Stimulated activated CD8-positive, alpha-beta memory T cell treated with anti-CD3 and anti-CD28 coated beads, Interleukin-4, amount 100 ng/mL, for 1 hour (primary cell): ENCODE data around the gene TNFAIP6.
A peak's percentile ranks its signal among the peaks of the same experiment; 100 is the strongest.

Experiments used
- DNase-seq, 2 donors: peaks; one replicate each; pipeline ENCODE4 v3.0.0-alpha.2; 2020; ENCODE audit warnings: low read depth in 2 of 2, low spot score in 1 of 2

The TNFAIP6 gene

GRCh38 chr2:151359768-151360461 is 2.5 kb downstream of the TNFAIP6 start:
- DNase-seq, result no peak

DNA sequence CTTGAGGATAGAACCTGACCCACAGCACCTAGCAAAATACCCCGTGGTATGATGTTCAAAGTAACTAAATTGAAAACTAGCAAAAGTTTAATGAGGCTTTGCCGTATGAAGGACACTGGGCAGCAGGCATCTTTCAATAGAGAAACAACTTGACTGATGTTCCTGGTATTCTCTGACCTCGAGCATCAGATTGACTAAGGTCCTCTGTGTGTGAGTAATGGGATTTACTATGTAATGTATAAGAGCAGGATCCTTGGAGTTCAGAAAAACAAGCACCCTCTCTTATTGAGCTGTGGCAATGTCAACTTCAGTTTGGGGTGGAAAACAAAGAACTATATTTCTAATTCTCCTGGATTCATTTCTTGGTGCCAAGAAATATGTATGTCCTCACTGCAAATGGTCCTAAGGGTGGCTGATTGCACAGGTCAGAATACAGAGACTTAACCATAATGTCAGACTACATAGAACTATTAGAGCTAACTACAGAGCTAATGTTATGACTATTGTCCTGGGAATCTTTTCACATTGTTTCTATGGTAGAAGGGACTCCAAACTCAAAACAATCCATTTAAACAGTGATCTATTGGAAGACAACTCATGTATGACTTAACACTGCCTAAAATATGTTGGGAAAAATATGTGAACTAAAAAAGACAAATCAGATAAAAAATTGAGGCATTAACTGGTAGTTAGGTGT is 4.4 kb downstream of the TNFAIP6 start:
- DNase-seq, result no peak

GRCh38 chr2:151363709-151364108 is 6.3 kb downstream of the TNFAIP6 start:
- DNase-seq, result no peak

DNA sequence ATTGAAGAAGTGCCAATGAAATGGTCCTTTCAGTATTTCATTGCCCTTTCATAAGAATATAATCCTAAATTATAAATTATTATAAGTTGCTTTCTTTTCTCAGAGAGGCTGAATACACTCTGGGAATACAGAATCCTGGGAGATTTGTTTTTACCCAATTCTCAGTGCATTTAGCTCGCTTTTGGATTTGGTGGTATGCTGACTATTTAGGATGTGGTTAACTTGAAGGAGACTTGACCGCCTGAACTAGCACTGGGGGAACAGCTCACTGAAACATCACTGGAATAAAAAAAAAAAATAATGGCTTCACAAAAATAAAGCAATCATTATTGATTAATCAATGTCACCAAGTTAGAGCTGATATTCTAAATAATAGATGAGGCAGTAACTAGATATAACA is 10.2 kb downstream of the TNFAIP6 start:
- DNase-seq, result no peak

- no peak for DNase-seq
These were observed 17.0 kb downstream of the TNFAIP6 start for GRCh38 chr2:151374436-151374835.

- no peak for DNase-seq
These were observed 21.8 kb downstream of the TNFAIP6 start for GRCh38 chr2:151379169-151379568.

GRCh38 chr2:151380580-151381235 is 23.3 kb downstream of the TNFAIP6 start:
- DNase-seq, result no peak

DNA sequence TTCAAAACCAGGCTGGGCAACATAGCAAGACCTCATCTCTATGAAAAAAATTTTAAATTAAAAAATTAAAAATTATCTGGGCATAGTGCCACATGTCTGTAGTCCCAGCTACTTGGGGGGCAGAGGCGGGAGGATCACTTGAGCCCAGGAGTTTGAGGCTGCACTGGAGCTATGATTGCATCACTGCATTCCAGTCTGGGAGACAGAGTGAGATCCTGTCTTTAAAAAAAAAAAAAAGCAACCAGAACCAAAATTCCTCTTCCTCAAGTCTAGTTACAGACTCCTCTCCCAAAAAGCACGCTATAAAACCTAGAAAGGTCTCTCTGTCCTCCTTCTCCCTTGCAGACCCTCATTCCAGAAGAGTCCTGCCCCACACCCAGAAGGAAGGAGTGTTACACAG is 23.9 kb downstream of the TNFAIP6 start:
- no peak for DNase-seq

DNA sequence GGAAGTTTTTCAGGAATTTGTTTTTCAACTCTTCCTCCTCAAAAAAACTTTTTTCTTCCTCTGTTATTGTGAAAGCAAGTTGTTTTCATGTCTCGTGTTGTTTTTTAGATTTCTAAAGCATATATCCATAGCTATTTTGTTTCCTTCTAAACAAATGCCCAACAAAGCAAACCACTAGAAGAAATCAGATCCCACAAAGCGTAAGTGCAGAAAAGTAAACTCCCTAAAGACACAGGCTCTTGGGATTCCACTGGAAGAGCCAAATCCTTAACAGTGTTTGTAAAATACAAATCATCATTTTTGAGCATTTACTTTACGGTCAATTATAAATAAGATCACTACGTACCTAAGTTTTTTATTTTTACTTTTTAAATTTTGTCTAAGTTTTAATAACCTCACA is 30.6 kb downstream of the TNFAIP6 start:
- no peak for DNase-seq

DNA sequence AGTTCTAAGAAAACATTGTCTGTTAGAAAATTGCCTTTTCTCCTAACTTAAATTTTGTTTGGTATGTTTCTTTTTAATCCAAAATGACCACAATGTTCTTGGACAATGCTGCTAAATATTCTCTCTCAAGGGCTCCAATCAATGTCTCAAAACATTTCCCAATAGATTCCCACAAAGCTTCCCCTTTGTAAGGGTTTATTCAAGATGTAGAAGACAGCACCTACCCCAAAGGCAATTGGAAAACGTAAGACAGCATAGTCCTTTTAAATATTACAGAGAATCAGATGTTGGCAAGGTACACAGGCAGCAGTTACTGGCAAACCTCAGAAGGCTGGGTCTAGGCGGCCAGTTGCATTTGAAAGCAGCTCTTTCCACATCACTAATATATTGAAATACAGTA is 34.0 kb downstream of the TNFAIP6 start:
- DNase-seq, result no peak

DNA sequence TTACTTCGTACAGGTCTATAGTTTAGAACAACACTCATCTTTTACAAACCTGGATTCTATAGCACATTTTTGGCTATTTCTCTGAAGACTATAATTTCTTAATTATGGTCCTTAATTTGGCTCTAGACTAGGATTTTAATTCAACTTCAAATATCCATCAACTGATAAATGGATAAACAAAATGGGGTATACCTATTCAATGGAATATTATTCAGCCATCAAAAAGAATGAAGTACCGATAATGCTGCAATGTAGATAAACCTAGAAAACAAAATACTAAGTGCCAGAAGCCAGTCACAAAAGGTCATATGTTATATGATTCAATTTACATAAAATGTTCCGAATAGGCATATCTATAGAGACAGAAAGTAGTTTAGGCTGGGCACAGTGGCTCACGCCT is 37.1 kb downstream of the TNFAIP6 start:
- no peak for DNase-seq

DNA sequence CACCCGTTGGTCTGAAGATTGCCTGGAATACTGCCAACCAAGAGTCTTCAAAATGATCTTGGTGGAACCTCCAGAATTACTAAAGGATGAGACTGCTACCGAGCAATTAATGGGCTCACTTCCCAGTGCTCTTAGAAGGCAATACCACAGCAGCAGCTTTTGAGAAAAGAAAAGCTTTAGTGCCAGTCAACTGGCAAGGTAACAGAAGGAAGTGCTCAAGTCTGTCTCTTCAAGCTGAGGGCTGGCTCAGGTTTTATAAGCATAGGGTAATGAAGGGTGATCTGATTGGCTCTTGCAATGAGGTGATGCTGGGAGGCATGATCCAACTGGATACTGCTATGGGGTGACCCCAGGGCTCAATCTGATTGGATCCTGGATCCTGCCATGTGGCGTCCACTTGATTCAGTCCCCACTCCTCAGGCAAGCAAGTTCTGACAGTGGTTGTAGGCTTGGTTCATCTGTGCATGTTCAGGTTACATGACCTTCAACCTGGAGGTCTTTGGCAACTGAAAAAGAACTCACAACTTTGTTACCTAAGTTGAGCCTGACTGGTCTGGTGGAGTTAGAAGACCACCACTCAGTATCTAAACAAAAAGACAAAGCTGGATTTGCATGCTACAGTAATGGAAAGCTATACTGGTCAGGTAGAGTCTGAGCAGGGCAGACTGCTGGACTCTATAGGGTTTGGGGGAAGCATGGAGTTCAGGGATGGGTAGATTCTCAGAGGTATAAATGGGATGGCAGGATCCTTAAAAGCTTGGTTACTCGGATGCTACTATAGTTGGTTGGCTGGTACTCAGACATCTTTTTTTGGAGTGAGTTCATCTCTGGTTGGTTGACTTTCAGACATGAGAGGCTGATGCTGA is 38.4 kb downstream of the TNFAIP6 start:
- no peak for DNase-seq

DNA sequence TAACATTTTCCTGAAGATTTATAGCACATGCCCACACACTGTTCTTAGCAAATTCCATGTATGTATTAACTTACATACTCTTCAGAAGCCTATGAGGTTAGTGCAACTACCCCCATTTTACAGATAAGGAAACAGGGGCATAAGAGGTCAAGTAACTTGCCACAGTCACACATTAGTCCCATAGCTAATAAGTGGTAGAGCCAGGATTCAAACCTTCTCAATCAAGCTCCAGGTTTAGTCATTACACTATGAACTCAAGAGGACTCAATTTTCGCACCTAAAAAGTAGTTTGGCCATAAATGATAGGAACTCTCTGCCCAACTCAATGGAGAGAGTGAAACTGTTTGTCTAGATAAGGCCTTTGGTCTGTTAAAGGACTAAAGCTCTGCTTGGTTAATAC is 42.6 kb downstream of the TNFAIP6 start:
- DNase-seq, result no peak

DNA sequence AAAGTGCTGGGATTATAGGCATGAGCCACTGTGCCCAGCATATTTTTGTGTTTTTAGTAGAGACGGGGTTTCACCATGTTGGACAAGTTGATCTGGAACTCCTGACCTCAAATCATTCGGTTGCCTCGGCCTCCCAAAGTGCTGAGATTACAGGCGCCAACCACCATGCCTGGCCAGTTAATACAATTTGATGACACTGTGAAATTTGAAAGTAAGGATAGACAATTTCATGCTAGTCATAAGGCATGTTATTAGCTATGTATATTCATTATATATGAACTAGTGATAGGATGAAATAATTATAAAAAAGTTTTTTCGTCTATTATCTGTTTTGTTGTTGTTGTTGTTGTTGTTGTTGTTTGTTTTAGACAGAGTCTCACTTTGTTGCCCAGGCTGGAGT is 43.8 kb downstream of the TNFAIP6 start:
- DNase-seq, result no peak

DNA sequence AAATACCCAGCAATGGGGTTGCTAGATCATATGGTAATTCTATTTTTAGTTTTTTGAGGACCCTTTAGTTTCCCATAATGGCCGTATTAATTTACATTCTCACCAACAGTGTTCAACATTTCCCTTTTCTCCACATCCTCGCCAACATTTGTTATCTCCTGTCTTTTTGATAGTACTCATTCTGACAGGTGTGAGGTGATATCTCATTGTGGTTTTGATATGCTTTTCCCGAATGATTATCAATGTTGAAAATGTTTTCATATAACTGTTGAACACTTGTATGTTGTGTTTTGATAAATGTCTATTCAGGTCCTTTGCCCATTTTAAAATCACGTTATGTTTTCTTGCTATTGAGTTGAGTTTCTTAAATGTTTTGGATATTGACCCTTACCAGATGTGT is 46.5 kb downstream of the TNFAIP6 start:
- DNase-seq, result no peak

- no peak for DNase-seq
These were observed 48.0 kb downstream of the TNFAIP6 start for GRCh38 chr2:151405376-151405775.

- no peak for DNase-seq
These were observed 49.9 kb downstream of the TNFAIP6 start for GRCh38 chr2:151407281-151407680.

GRCh38 chr2:151408788-151409600 is 51.6 kb downstream of the TNFAIP6 start:
- DNase-seq, result no peak

DNA sequence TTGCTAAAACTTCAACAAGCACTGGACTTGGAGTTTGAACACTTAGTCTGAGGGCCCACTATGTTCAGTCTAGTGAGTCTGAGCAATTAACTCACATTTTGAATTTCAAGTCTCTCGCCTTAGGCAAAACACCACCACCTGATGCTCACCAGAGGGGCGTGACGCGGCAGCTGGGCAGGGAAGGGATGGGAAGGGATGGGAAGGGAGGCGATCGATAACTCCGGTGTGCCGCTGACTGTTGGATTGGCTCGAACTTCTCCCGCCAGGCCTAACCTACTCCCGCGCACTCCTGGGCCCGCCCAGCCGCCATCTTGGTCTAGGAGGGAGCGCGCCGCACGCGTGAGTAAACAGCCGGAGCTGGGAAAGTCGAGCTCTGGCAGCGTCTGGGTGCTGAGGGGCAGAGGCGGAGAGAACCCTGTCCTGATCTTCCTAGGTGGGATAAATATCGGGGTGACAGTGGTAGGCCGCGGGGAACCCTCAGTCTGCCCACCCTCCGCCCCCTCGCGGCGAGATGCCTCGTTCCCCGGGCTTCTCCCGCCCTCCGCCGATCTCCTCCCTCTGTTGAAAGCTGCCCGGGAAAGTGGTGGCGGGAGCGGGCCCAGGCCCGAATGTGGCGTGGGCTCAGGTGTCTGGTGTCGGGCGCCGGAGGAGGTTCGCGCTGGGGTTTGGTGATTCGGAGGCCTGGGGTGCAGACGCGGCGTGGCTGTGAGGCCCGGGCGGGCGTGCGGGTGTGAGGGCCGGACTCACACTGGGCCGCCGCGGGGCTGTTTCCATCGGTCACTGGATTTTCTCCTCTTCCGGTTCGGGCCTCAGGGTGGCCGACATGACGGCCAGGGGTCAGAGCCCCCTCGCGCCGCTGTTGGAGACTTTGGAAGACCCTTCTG is 52.5 kb downstream of the TNFAIP6 start, which contains the start of gene RIF1:
Gene RIF1, plus strand, starts transcription at position 302 of the 884 bp plus-strand sequence. Its CDS starts 522 bp downstream, at position 824.
- peak; percentile 40 to 50 for DNase-seq

GRCh38 chr2:151410485-151410834 is 53.1 kb downstream of the TNFAIP6 start:
- peak in 1 of 2 donors; percentile 16 for DNase-seq
